Lower leg skin (tissue), 3 donors: Measurements from ENCODE around the gene CUL7.

Experiments
- CTCF ChIP-seq, 3 donors: fragments of 450-650 bp; IDR thresholded peaks; one replicate each; pipeline ENCODE4 v1.5.1; 2016; ENCODE audit warnings: antibody characterized with exemption in 3 of 3, mild to moderate bottlenecking in 3 of 3, moderate library complexity in 2 of 3
- POLR2A ChIP-seq, 2 donors: fragments of 450-650 bp; IDR thresholded peaks; one replicate each; pipeline ENCODE4 v1.6.1; 2016 to 2017; ENCODE audit warnings: antibody characterized with exemption in 2 of 2, mild to moderate bottlenecking in 1 of 2, moderate library complexity in 1 of 2

GRCh38 chr6:43053545-43054205 lies at the start of gene CUL7:
- no peak for TF ChIP-seq CTCF (IDR thresholded peaks at IDR 0.05)
- TF ChIP-seq POLR2A (IDR thresholded peaks at IDR 0.05): peak in 1 of 2 donors; percentile 18
